AG09319 (cell line): Measurements from ENCODE around the gene PPP1CB.

ENCODE experiments used
- DNase-seq: peaks from one replicate; pipeline ENCODE4 v3.0.0-alpha.2; 2010; ENCODE audit warnings: low read depth; ENCODE audit errors: extremely low read depth
- TF ChIP-seq, protein P1 (sequence below): IDR thresholded peaks from 2 replicates; pipeline ENCODE4 v1.5.1; 2011; ENCODE audit warnings: low read depth, mild to moderate bottlenecking, inconsistent platforms, low read length, moderate library complexity

Gene PPP1CB

DNA sequence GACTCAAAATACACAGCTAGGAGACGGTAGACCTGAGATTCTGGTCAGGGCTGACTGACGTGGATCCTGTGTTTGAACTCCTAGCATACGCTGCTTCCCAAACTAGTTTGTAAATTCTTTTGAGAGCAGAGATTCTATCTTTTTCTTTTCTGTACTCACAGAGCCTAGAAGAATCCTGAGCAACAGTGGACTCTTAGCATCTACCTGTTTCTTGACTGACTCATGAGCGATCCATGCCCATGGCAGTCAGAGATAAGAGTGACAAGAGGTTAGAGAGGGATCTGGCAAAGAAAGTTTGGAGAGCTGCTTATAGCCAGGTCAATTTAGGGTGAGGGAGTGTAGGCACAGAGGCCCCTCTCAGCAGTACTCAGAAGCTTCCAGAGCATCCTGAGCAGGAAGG is 41.1 kb upstream of the PPP1CB start:
- TF ChIP-seq, protein P1, sequence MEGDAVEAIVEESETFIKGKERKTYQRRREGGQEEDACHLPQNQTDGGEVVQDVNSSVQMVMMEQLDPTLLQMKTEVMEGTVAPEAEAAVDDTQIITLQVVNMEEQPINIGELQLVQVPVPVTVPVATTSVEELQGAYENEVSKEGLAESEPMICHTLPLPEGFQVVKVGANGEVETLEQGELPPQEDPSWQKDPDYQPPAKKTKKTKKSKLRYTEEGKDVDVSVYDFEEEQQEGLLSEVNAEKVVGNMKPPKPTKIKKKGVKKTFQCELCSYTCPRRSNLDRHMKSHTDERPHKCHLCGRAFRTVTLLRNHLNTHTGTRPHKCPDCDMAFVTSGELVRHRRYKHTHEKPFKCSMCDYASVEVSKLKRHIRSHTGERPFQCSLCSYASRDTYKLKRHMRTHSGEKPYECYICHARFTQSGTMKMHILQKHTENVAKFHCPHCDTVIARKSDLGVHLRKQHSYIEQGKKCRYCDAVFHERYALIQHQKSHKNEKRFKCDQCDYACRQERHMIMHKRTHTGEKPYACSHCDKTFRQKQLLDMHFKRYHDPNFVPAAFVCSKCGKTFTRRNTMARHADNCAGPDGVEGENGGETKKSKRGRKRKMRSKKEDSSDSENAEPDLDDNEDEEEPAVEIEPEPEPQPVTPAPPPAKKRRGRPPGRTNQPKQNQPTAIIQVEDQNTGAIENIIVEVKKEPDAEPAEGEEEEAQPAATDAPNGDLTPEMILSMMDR = no peak
- DNase-seq = no peak

- TF ChIP-seq, protein P1 = no peak
- no peak for DNase-seq
Measured at GRCh38 chr2:28713577-28714298, 37.9 kb upstream of the PPP1CB start.

DNA sequence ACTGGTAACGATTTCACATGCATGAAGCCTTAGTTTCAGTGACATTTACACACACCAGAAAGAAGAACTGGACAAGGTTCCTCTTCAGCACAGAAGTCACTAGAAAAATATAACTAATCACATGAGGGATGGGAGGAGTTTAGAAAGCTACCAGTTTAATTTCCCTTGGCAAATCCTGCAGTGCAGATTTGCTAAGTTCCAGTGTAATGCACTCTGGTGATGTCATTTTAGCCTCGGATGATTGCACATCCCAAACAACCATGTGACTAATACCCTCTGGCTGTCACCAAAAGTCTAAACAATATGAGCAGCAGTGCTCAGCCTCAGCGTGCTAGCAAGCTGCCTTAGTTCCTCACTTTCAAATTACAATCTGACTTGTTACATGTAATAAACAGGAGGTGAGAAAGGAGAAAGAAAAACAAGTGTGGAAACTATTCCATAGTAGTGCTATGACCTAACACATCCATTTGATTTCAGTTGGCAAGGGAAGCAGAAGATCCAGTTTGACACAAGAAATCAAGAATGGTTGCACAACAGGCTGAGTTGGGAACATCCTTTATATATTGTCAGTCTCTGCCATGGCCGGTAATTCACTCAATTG is 35.3 kb upstream of the PPP1CB start:
- DNase-seq = peak; percentile 73
- TF ChIP-seq, protein P1 = no peak

DNA sequence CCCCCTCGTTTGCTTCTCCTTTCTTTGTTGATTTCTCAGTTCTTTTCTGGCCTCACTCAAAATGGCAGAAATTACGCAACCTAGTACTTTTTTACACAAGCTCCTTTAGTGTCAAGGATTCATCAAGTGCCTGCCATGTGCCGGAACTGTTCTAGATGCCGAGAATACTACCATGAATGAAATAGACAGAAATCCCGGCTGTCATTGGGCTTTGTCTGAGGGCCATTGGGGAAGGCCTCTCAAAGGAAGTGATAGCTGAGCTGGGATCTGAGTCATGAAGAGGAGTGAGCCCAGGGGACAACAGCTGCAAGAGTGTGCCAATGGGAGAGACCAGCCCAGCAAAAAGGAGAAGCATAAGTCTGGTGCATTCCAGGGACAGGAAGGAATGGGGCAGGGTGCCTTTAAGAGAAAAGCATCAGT is 34.3 kb upstream of the PPP1CB start:
- TF ChIP-seq, protein P1 = no peak
- DNase-seq = no peak

DNA sequence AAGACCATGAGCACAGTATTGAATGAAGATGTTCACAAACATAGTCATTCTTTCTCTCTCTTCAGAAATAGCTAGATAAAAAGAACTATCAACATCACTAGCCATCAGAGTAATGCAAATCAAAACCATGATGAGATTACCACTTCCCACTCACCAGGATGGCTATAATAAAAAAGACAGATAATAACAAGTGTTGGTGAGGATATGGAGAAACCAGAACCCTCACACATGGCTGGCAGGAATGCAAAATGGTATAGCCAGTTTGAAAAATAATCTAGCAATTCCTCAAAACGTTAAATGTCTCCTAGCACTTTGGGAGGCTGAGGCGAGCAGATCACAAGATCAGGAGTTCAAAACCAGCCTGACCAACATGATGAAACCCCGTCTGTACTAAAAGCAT is 31.3 kb upstream of the PPP1CB start:
- no peak for DNase-seq
- TF ChIP-seq, protein P1 = no peak

DNA sequence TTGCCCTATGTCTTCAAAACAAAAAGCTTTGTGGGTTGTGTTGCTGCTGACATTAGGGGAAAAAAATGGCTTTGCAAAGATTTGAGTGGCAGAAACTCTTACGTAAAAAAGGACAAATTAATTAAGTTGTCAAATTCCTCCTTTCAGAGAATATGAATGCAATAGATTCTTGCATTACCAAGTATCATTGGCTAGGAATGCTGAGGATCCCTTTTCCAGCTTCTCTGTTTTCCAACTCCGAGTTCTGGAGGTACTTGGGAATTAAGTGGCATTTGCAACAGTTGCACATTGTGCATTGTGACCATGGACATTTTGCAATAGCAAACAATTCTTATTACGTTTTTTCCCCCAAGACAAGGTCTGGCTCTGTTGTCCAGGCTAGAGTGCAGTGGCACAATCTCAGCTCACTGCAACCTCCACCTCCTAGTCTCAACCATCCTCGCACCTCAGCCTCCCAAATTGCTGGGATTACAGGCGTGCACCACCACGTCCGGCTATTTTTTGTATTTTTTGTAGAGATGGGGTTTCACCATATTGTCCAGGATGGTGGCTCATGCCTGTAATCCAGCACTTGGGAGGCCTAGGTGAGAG is 29.9 kb upstream of the PPP1CB start:
- no peak for DNase-seq
- TF ChIP-seq, protein P1 = no peak

DNA sequence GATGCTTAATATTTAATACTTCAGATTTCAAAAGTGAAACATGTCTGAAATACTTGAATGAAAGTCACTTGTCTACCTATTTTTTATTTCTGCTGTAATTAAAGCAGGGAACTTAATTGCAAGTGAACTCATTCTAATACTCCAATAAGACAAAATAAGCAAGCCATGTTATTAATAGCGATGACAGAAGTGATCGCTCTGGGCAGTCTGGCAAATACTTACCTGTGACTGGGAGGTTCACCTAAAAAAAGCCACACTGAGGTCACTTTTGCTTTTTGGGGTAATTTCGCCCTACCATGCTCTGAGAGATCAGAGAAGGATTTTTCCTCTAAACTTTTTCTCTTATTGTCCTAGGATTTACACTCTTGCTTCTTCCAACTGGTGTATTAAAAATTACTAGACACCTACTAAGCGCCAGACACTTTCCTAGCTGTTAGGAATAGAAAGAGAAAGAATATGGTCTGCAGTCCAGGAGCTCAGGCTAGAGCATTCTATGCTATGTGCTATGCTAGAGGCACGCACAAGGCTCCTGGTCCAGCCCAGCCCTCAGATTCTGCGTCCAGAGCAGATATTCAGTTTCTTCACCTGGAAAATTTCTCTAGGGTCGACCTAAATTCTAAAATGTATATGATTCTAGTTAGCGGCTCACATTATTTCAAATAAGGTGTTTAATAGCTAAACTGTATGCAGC is 26.5 kb upstream of the PPP1CB start:
- TF ChIP-seq, protein P1 = no peak
- DNase-seq = no peak
